Activated CD4-positive, alpha-beta T cell treated with anti-CD3 and anti-CD28 coated beads for 4 hours (primary cell): Measurements from ENCODE around the gene AGAP3.
A peak's percentile ranks its signal among the peaks of the same experiment; 100 is the strongest.

ENCODE experiments used
- DNase-seq, 2 donors: peaks; one replicate each; pipeline ENCODE4 v3.0.0-alpha.2; 2020

AGAP3 gene

GRCh38 chr7:151057989-151058780 lies 28.1 kb upstream of the AGAP3 start:
- DNase-seq: peak; percentile 97

GRCh38 chr7:151058781-151059366 lies 27.4 kb upstream of the AGAP3 start:
- DNase-seq: peak in 1 of 2 donors; percentile 22

- DNase-seq: peak; percentile 73 to 76
Observed at GRCh38 chr7:151059367-151060112, 26.7 kb upstream of the AGAP3 start, which contains the start of gene SLC4A2. SLC4A2 (plus strand) TSS chr7:151059589; CDS start chr7:151061988, 2,399 bp downstream.

- no peak for DNase-seq
Observed at GRCh38 chr7:151060113-151060415, 26.2 kb upstream of the AGAP3 start.

GRCh38 chr7:151060416-151061212 lies 25.7 kb upstream of the AGAP3 start:
- peak in 1 of 2 donors; percentile 26 for DNase-seq

GRCh38 chr7:151061213-151062110 lies 24.8 kb upstream of the AGAP3 start:
- DNase-seq: no peak

- no peak for DNase-seq
Observed at GRCh38 chr7:151062111-151062398, 24.2 kb upstream of the AGAP3 start.

GRCh38 chr7:151062399-151063211 lies 23.7 kb upstream of the AGAP3 start:
- DNase-seq: no peak

- no peak for DNase-seq
Observed at GRCh38 chr7:151063212-151063561, 23.1 kb upstream of the AGAP3 start.

GRCh38 chr7:151064454-151064853 lies 21.8 kb upstream of the AGAP3 start:
- DNase-seq: no peak

- no peak for DNase-seq
Observed at GRCh38 chr7:151064993-151065392, 21.3 kb upstream of the AGAP3 start.

GRCh38 chr7:151065516-151065915 lies 20.8 kb upstream of the AGAP3 start:
- no peak for DNase-seq

GRCh38 chr7:151066273-151066974 lies 19.9 kb upstream of the AGAP3 start:
- DNase-seq: no peak

GRCh38 chr7:151068069-151068773 lies 18.1 kb upstream of the AGAP3 start:
- no peak for DNase-seq

GRCh38 chr7:151069841-151070573 lies 16.3 kb upstream of the AGAP3 start:
- no peak for DNase-seq

GRCh38 chr7:151070574-151070960 lies 15.7 kb upstream of the AGAP3 start:
- DNase-seq: no peak

GRCh38 chr7:151071032-151071866 lies 15.0 kb upstream of the AGAP3 start:
- no peak for DNase-seq

- no peak for DNase-seq
Observed at GRCh38 chr7:151073990-151074389, 12.3 kb upstream of the AGAP3 start.
